ENCODE data around the gene TTC9C.
A peak's percentile ranks its signal among the peaks of the same experiment; 100 is the strongest.

TTC9C gene

GRCh38 chr11:62705413-62705812, 22.9 kb upstream of the TTC9C start:
- CTCF ChIA-PET: interaction anchor here (1.1 to 11.2 kb wide), 5 partner anchors 13 to 312 kb away, joined by 3 to 152 read pairs (median 4); partner anchors contain the start of gene LRRN4CL
- H3K4me3 ChIP-seq (ENCODE audit: low read depth, low read length): peak overlapping the region; percentile 77
- POLR2A ChIA-PET: interaction anchor here (0.7 to 2.4 kb wide), 11 partner anchors 11 to 136 kb away, joined by 3 to 18 read pairs (median 6); partner anchors contain the start of genes C11orf98, CSKMT, HNRNPUL2 and INTS5
- TF ChIP-seq CTCF (IDR thresholded peaks at IDR 0.05; ENCODE audit: insufficient read depth, low read length, missing control alignments): no peak
- no peak for DNase-seq (ENCODE audit: low read depth, low spot score)

GRCh38 chr11:62705880-62706849, 22.1 kb upstream of the TTC9C start:
- ChIA-PET CTCF (interaction anchor here (0.9 to 11.2 kb wide), 5 partner anchors 10 to 313 kb away, joined by 3 to 152 read pairs (median 4); partner anchors contain the start of gene LRRN4CL), POLR2A (interaction anchor here (0.7 to 2.4 kb wide), 12 partner anchors 12 to 135 kb away, joined by 3 to 18 read pairs (median 5); partner anchors contain the start of genes C11orf98, CSKMT, HNRNPUL2 and INTS5)
- peak overlapping the region; percentile 77 for H3K4me3 ChIP-seq (ENCODE audit: low read depth, low read length)
- DNase-seq (ENCODE audit: low read depth, low spot score): no peak
- no peak for TF ChIP-seq CTCF (IDR thresholded peaks at IDR 0.05; ENCODE audit: insufficient read depth, low read length, missing control alignments)

- TF ChIP-seq CTCF (IDR thresholded peaks at IDR 0.05; ENCODE audit: insufficient read depth, low read length, missing control alignments): no peak
- H3K4me3 ChIP-seq (ENCODE audit: low read depth, low read length): no peak overlapping the region
- ChIA-PET CTCF (interaction anchor here (0.9 to 11.2 kb wide), 7 partner anchors 10 to 314 kb away, joined by 3 to 152 read pairs (median 3); partner anchors contain the start of genes C11orf98, CSKMT and LRRN4CL), POLR2A (interaction anchor here (0.6 to 2.4 kb wide), 9 partner anchors 17 to 134 kb away, joined by 3 to 18 read pairs (median 4); partner anchors contain the start of genes B3GAT3, C11orf98, CSKMT and HNRNPUL2)
- DNase-seq (ENCODE audit: low read depth, low spot score): no peak
These were observed 21.4 kb upstream of the TTC9C start for GRCh38 chr11:62706850-62707247.

GRCh38 chr11:62707277-62707861, 20.9 kb upstream of the TTC9C start, which contains the start of the genes BSCL2 and GNG3:
TSS of gene BSCL2 (minus strand) at chr11:62707424. CDS start at chr11:62707195, 229 bp downstream.
TSS of gene GNG3 (plus strand) at chr11:62707676. CDS start at chr11:62708296, 620 bp downstream.
- TF ChIP-seq CTCF (IDR thresholded peaks at IDR 0.05; ENCODE audit: insufficient read depth, low read length, missing control alignments): no peak
- peak within 1 kb of the TSS; percentile 53 for H3K4me3 ChIP-seq (ENCODE audit: low read depth, low read length)
- no peak for DNase-seq (ENCODE audit: low read depth, low spot score)
- POLR2A ChIA-PET: interaction anchor here (0.6 to 4.5 kb wide), 8 partner anchors 18 to 134 kb away, joined by 3 to 24 read pairs (median 5); partner anchors contain the start of genes B3GAT3, HNRNPUL2, LRRN4CL and ZBTB3
- CTCF ChIA-PET: interaction anchor here (0.9 to 11.2 kb wide), 5 partner anchors 10 to 311 kb away, joined by 3 to 152 read pairs (median 3); partner anchors contain the start of genes C11orf98, CSKMT and LRRN4CL

- CTCF ChIA-PET: interaction anchor here (1.1 to 11.2 kb wide), 4 partner anchors 8 to 37 kb away, joined by 3 to 152 read pairs (median 4); partner anchors contain the start of gene LRRN4CL
- no peak for DNase-seq (ENCODE audit: low read depth, low spot score)
- no peak for TF ChIP-seq CTCF (IDR thresholded peaks at IDR 0.05; ENCODE audit: insufficient read depth, low read length, missing control alignments)
- no peak overlapping the region; the same call in 1 of the 2 replicates for H3K4me3 ChIP-seq (ENCODE audit: low read depth, low read length)
- POLR2A ChIA-PET: interaction anchor here (1.1 to 4.5 kb wide), 6 partner anchors 16 to 308 kb away, joined by 3 to 24 read pairs (median 4); partner anchors contain the start of genes C11orf98, CSKMT, HNRNPUL2 and LRRN4CL
These were observed 19.9 kb upstream of the TTC9C start for GRCh38 chr11:62708392-62708791.

All from AG04449 (cell line).